HCT116 (cell line): ENCODE results near the gene TMEM242. TPM values are rescaled to one million over a fixed set of nuclear protein-coding genes. Genes with fewer than 3 reads are reported as not detected.

Source experiments
- ATAC-seq: fragments of 200-7000 bp; cut with Tn5 transposase; 2 replicates; pipeline ENCODE4 v1.9.1; 2020; ENCODE audit warnings: mild to moderate bottlenecking, moderate library complexity
- BruUV-seq: library from RNA; stranded (reverse); fragments of 400-500 nt; replicated peaks from 2 replicates; lab custom pipeline; 2021; lab: Mats Ljungman, UMichigan
- CTCF ChIA-PET: fragments of 300-600 bp; sonication (Branson Sonifier 250); formaldehyde crosslinking; loops from one replicate; lab custom pipeline; 2021; ENCODE audit warnings: antibody characterized with exemption; lab: Charles Lee
- POLR2A ChIA-PET: fragments of 300-600, 350-600 bp; sonication (Branson Sonifier 250); formaldehyde crosslinking; loops from one replicate; lab custom pipeline; 2021; ENCODE audit warnings: antibody characterized with exemption; lab: Charles Lee
- RAD21 ChIA-PET, 2 experiments: fragments of 300-600 bp; sonication (Branson Sonifier 250); formaldehyde crosslinking; loops; one replicate each; lab custom pipeline; 2023; ENCODE audit warnings: low total read pairs in 2 of 2; ENCODE audit not compliant: uncharacterized antibody in 2 of 2, unreplicated experiment in 2 of 2, low non-redundant PET in 1 of 2; lab: Charles Lee
- DNase-seq: peaks from one replicate; pipeline ENCODE4 v3.0.0-alpha.2; 2010; ENCODE audit warnings: low read depth, low spot score
- H2AFZ ChIP-seq: fragments of 200-600 bp; shearing (Covaris generic), sonication (generic); 2 replicates; pipeline ENCODE4 v1.6.1; 2017; ENCODE audit warnings: low read depth, mixed run types, mixed read lengths, antibody characterized with exemption, low read length; ENCODE audit not compliant: poor library complexity, severe bottlenecking
- H3K27ac ChIP-seq: 2 replicates; pipeline ENCODE4 v1.5.1; 2012; ENCODE audit warnings: low read depth, low read length
- H3K27me3 ChIP-seq: fragments of 200-600 bp; sonication (generic); 2 replicates; pipeline ENCODE4 v1.6.1; 2016; ENCODE audit warnings: mixed run types, low read length, mixed read lengths; ENCODE audit not compliant: insufficient read depth
- H3K36me3 ChIP-seq, 2 experiments: fragments of 200-500 bp in 1 of 2; fragments of 200-600 bp in 1 of 2; sonication (Bioruptor generic) in 1 of 2; sonication (generic) in 1 of 2; 2 replicates each; pipeline versions ENCODE4 v1.5.1 to v1.6.1; 2014 to 2016; ENCODE audit warnings: low read length in 2 of 2, inconsistent platforms in 1 of 2, mixed read lengths in 1 of 2, mixed run types in 1 of 2; ENCODE audit not compliant: insufficient read depth in 2 of 2, control insufficient read depth in 1 of 2
- H3K4me1 ChIP-seq, 2 experiments: fragments of 200-600 bp in 1 of 2; sonication (generic) in 1 of 2; 2 replicates each; pipeline versions ENCODE4 v1.5.1 to v1.6.1; 2012 to 2017; ENCODE audit warnings: low read length in 2 of 2, inconsistent platforms in 1 of 2, mild to moderate bottlenecking in 1 of 2, mixed read lengths in 1 of 2, mixed run types in 1 of 2, moderate library complexity in 1 of 2; ENCODE audit not compliant: insufficient read depth in 2 of 2, control insufficient read depth in 1 of 2
- H3K4me2 ChIP-seq: fragments of 200-600 bp; sonication (generic); 2 replicates; pipeline ENCODE4 v1.6.1; 2017; ENCODE audit warnings: mixed run types, low read length, mixed read lengths
- H3K4me3 ChIP-seq, 2 experiments: fragments of 200-600 bp in 1 of 2; sonication (generic) in 1 of 2; replicated peaks in 1 of 2; 2 replicates each; pipeline ENCODE4 v1.5.1; 2011 to 2016; ENCODE audit warnings: low read length in 2 of 2, control low read depth in 1 of 2, low read depth in 1 of 2, mild to moderate bottlenecking in 1 of 2, mixed read lengths in 1 of 2, mixed run types in 1 of 2
- H3K79me2 ChIP-seq: fragments of 200-600 bp; sonication (generic); 2 replicates; pipeline ENCODE4 v1.6.1; 2017; ENCODE audit warnings: mild to moderate bottlenecking, mixed run types, low read length, moderate library complexity, mixed read lengths; ENCODE audit not compliant: insufficient read depth
- H3K9ac ChIP-seq: fragments of 200-600 bp; sonication (generic); 2 replicates; pipeline ENCODE4 v1.6.1; 2016; ENCODE audit warnings: low read length, mixed read lengths
- H3K9me2 ChIP-seq: fragments of 200-600 bp; sonication (generic), shearing (Covaris generic); 2 replicates; pipeline ENCODE4 v1.6.1; 2017; ENCODE audit warnings: mixed run types, mild to moderate bottlenecking, moderate library complexity; ENCODE audit not compliant: insufficient read depth
- H3K9me3 ChIP-seq, 2 experiments: fragments of 200-500 bp in 1 of 2; fragments of 200-600 bp in 1 of 2; sonication (Bioruptor generic) in 1 of 2; sonication (generic) in 1 of 2; 2 replicates each; pipeline ENCODE4 v1.6.1; 2014 to 2017; ENCODE audit warnings: low read length in 2 of 2, mixed read lengths in 2 of 2, inconsistent platforms in 1 of 2, low read depth in 1 of 2, mild to moderate bottlenecking in 1 of 2, mixed run types in 1 of 2, moderate library complexity in 1 of 2; ENCODE audit not compliant: control insufficient read depth in 1 of 2, insufficient read depth in 1 of 2
- H4K20me1 ChIP-seq: fragments of 200-600 bp; sonication (generic), shearing (Covaris generic); 2 replicates; pipeline ENCODE4 v1.6.1; 2017; ENCODE audit warnings: mixed run types, mild to moderate bottlenecking, moderate library complexity; ENCODE audit not compliant: insufficient read depth
- CBX3 ChIP-seq: IDR thresholded peaks from 2 replicates; pipeline ENCODE4 v1.6.1; 2012; ENCODE audit warnings: low read depth
- ELF1 ChIP-seq: IDR thresholded peaks from 2 replicates; pipeline ENCODE4 v1.6.1; 2012; ENCODE audit warnings: low read depth, borderline replicate concordance
- EZH2 ChIP-seq: fragments of 200-600 bp; sonication (generic); IDR thresholded peaks from 2 replicates; pipeline ENCODE4 v1.6.1; 2017; ENCODE audit warnings: antibody characterized with exemption, mixed run types
- EZH2phosphoT487 ChIP-seq: fragments of 200-600 bp; IDR thresholded peaks from 2 replicates; pipeline ENCODE4 v1.6.1; 2018; ENCODE audit warnings: antibody characterized with exemption, borderline replicate concordance
- FOSL1 ChIP-seq: IDR thresholded peaks from 2 replicates; pipeline ENCODE4 v1.6.1; 2012; ENCODE audit warnings: low read depth
- JUND ChIP-seq: IDR thresholded peaks from 2 replicates; pipeline ENCODE4 v1.6.1; 2012
- MAX ChIP-seq: IDR thresholded peaks from 2 replicates; pipeline ENCODE4 v1.6.1; 2012
- POLR2A ChIP-seq: IDR thresholded peaks from 2 replicates; pipeline ENCODE4 v1.7.0; 2011; ENCODE audit warnings: borderline replicate concordance; ENCODE audit not compliant: insufficient read depth, insufficient read length; ENCODE audit errors: extremely low read depth
- RAD21 ChIP-seq: IDR thresholded peaks from 2 replicates; pipeline ENCODE4 v1.6.1; 2012; ENCODE audit warnings: low read depth, mild to moderate bottlenecking
- SRF ChIP-seq: IDR thresholded peaks from 2 replicates; pipeline ENCODE4 v1.6.1; 2012; ENCODE audit warnings: low read depth
- ZBTB33 ChIP-seq: IDR thresholded peaks from 2 replicates; pipeline ENCODE4 v1.6.1; 2011; ENCODE audit warnings: mild to moderate bottlenecking, low read length, moderate library complexity; ENCODE audit not compliant: insufficient replicate concordance; ENCODE audit errors: extremely low read depth
- ZFX ChIP-seq: fragments of 450-650 bp; IDR thresholded peaks from 2 replicates; pipeline ENCODE4 v1.6.1; 2017
- ZNF274 ChIP-seq: fragments of 200-500 bp; sonication (Bioruptor generic); IDR thresholded peaks from 2 replicates; pipeline ENCODE4 v1.6.1; 2014; ENCODE audit warnings: mild to moderate bottlenecking, low read depth, low read length, inconsistent platforms
- intact Hi-C: fragments of 100-400 bp; cut with micrococcal nuclease; formaldehyde crosslinking; loops from 2 replicates; pipeline ENCODE4 v1.10.0; 2022
- total RNA-seq: library from RNA; stranded (reverse); gene quantifications from one replicate; pipeline ENCODE4 v1.2.1, GENCODE V29; 2021; ENCODE audit not compliant: unreplicated experiment
- TF ChIP-seq, protein P1 (sequence below), 3 experiments: fragments of 200-600 bp in 1 of 3; sonication (generic) in 1 of 3; IDR thresholded peaks in 2 of 3; conservative IDR thresholded peaks in 1 of 3; 2 replicates each; pipeline ENCODE4 v1.5.1; 2012 to 2017; ENCODE audit warnings: low read depth in 2 of 3, low read length in 2 of 3, antibody characterized with exemption in 1 of 3, borderline replicate concordance in 1 of 3, control low read depth in 1 of 3, mild to moderate bottlenecking in 1 of 3, mixed read lengths in 1 of 3, mixed run types in 1 of 3, moderate library complexity in 1 of 3; ENCODE audit not compliant: insufficient read depth in 1 of 3

TMEM242 gene
- total RNA-seq, 1 experiment from 2014 or later: 11.6 TPM

DNA sequence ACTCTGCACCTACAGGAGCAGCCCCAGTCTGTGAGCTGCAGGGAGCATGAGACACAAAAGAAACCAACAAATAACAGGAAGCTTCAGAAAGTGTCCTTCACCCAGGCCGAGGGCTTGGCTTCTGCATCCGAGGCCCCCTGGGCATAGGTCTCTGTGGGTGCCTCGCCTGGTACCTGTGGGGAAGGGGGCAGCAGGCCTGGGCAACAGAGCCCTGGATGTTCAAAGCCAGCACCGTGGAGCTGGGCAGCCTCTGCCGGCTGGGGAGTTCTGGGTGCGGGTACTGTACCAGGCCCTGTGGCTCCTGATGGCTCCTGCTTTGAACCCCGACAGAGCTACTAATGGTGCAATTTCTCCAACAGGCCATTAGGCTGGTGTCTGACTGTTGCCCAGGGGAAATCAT is 55.7 kb downstream of the TMEM242 start (continued):
- TF ChIP-seq MAX (no peak), ZNF274 (no peak), SRF (no peak), POLR2A (no peak), ELF1 (no peak), CBX3 (no peak)

GRCh38 chr6:157267109-157267611 is 56.2 kb downstream of the TMEM242 start:
- no peaks in the 10 kb centered on the region for H4K20me1 ChIP-seq
- RAD21 ChIA-PET: no interaction called here
- no peak overlapping the region for H3K27ac ChIP-seq
- H3K4me3 ChIP-seq: no peak overlapping the region
- H3K4me2 ChIP-seq: no peak overlapping the region
- H2AFZ ChIP-seq: no peak overlapping the region
- H3K36me3 ChIP-seq: no peaks in the 10 kb centered on the region
- POLR2A ChIA-PET: no interaction called here
- no peak overlapping the region for H3K9ac ChIP-seq
- ATAC-seq (no peak), DNase-seq (no peak)
- H3K27me3 ChIP-seq: no peaks in the 10 kb centered on the region
- no peaks in the 10 kb centered on the region; a peak in 1 of 4 replicates for H3K9me3 ChIP-seq
- CTCF ChIA-PET: no interaction called here
- no TSS peak for BruUV-seq
- no peaks in the 10 kb centered on the region for H3K4me1 ChIP-seq
- TF ChIP-seq RAD21 (no peak), ZBTB33 (no peak), FOSL1 (no peak), ELF1 (no peak), EZH2phosphoT487 (no peak), EZH2 (no peak), ZFX (no peak), JUND (no peak)
- TF ChIP-seq, protein P1, sequence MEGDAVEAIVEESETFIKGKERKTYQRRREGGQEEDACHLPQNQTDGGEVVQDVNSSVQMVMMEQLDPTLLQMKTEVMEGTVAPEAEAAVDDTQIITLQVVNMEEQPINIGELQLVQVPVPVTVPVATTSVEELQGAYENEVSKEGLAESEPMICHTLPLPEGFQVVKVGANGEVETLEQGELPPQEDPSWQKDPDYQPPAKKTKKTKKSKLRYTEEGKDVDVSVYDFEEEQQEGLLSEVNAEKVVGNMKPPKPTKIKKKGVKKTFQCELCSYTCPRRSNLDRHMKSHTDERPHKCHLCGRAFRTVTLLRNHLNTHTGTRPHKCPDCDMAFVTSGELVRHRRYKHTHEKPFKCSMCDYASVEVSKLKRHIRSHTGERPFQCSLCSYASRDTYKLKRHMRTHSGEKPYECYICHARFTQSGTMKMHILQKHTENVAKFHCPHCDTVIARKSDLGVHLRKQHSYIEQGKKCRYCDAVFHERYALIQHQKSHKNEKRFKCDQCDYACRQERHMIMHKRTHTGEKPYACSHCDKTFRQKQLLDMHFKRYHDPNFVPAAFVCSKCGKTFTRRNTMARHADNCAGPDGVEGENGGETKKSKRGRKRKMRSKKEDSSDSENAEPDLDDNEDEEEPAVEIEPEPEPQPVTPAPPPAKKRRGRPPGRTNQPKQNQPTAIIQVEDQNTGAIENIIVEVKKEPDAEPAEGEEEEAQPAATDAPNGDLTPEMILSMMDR (IDR thresholded peaks at IDR 0.05 in 2 of 3, conservative IDR thresholded peaks at IDR 0.05 in 1 of 3; ENCODE audit: borderline replicate concordance in 1 of 3, insufficient read depth in 1 of 3, low read depth in 2 of 3, low read length in 2 of 3): no peak
- intact Hi-C loops: no loop called here
- H3K9me2 ChIP-seq: no peaks in the 10 kb centered on the region
- H3K79me2 ChIP-seq: no peaks in the 10 kb centered on the region
